GM23248 (cell line): ENCODE measurements around the gene DLG3. TPM values are rescaled to one million over a fixed set of nuclear protein-coding genes. Genes with fewer than 3 reads are reported as not detected.

Experiments
- DNase-seq: peaks from one replicate; pipeline ENCODE4 v3.0.0-alpha.2; 2015
- H2AFZ ChIP-seq: fragments of 200-600 bp; sonication (generic); 2 replicates; pipeline ENCODE4 v1.6.1; 2016; ENCODE audit warnings: antibody characterized with exemption
- H3F3A ChIP-seq: fragments of 200-600 bp; sonication (generic); 2 replicates; pipeline ENCODE4 v1.6.1; 2016; ENCODE audit warnings: mild to moderate bottlenecking, antibody characterized with exemption, mixed run types; ENCODE audit not compliant: insufficient read depth
- H3K27ac ChIP-seq: fragments of 200-600 bp; sonication (generic); 2 replicates; pipeline ENCODE4 v1.5.1; 2016; ENCODE audit warnings: mild to moderate bottlenecking
- H3K27me3 ChIP-seq: fragments of 200-600 bp; sonication (generic); replicated peaks from 2 replicates; pipeline ENCODE4 v1.6.1; 2016; ENCODE audit warnings: mild to moderate bottlenecking; ENCODE audit not compliant: insufficient read depth
- H3K36me3 ChIP-seq: fragments of 200-600 bp; sonication (generic); 2 replicates; pipeline ENCODE4 v1.6.1; 2016; ENCODE audit warnings: low read depth, mild to moderate bottlenecking
- H3K4me1 ChIP-seq: fragments of 200-600 bp; sonication (generic); 2 replicates; pipeline ENCODE4 v1.6.1; 2016; ENCODE audit warnings: mild to moderate bottlenecking; ENCODE audit not compliant: insufficient read depth
- H3K4me2 ChIP-seq: fragments of 200-600 bp; sonication (generic); one replicate; pipeline ENCODE4 v1.6.1; 2016; ENCODE audit warnings: mild to moderate bottlenecking; ENCODE audit not compliant: unreplicated experiment
- H3K4me3 ChIP-seq: fragments of 200-600 bp; sonication (generic); 2 replicates; pipeline ENCODE4 v1.5.1; 2016; ENCODE audit warnings: mild to moderate bottlenecking
- H3K79me2 ChIP-seq: fragments of 200-600 bp; sonication (generic); 2 replicates; pipeline ENCODE4 v1.6.1; 2016; ENCODE audit warnings: mild to moderate bottlenecking; ENCODE audit not compliant: insufficient read depth
- H3K9ac ChIP-seq: fragments of 200-600 bp; sonication (generic); 2 replicates; pipeline ENCODE4 v1.6.1; 2016; ENCODE audit warnings: mild to moderate bottlenecking
- H3K9me2 ChIP-seq: fragments of 200-600 bp; sonication (generic); 2 replicates; pipeline ENCODE4 v1.6.1; 2016; ENCODE audit warnings: mixed run types, mild to moderate bottlenecking, moderate library complexity; ENCODE audit not compliant: insufficient read depth
- H3K9me3 ChIP-seq: fragments of 200-600 bp; sonication (generic); one replicate; pipeline ENCODE4 v1.6.1; 2017; ENCODE audit warnings: low read depth
- H4K20me1 ChIP-seq: fragments of 200-600 bp; sonication (generic); 2 replicates; pipeline ENCODE4 v1.6.0; 2016; ENCODE audit not compliant: insufficient read depth
- EZH2 ChIP-seq: fragments of 200-600 bp; sonication (generic); IDR thresholded peaks from 2 replicates; pipeline ENCODE4 v1.6.1; 2018; ENCODE audit warnings: antibody characterized with exemption, mild to moderate bottlenecking; ENCODE audit not compliant: insufficient read depth, poor library complexity, severe bottlenecking
- EZH2phosphoT487 ChIP-seq: fragments of 200-600 bp; sonication (generic); IDR thresholded peaks from 2 replicates; pipeline ENCODE4 v1.6.1; 2018; ENCODE audit warnings: antibody characterized with exemption, moderate library complexity, mild to moderate bottlenecking, low read depth; ENCODE audit not compliant: insufficient read depth
- WGBS, 2 experiments: methylation state at CpG; one replicate each; pipeline ENCODE4 v1.1.6; 2015 to 2017; ENCODE audit warnings: low lambda C conversion rate in 2 of 2, low coverage in 1 of 2; ENCODE audit errors: missing lambda C conversion rate in 2 of 2; 5-methylcytosine and 5-hydroxymethylcytosine counted together
- in situ Hi-C: fragments of 300-500 bp; cut with MboI; formaldehyde crosslinking; loops from 2 replicates; pipeline ENCODE4 v1.15.0; 2020
- polyA plus RNA-seq: library from polyadenylated mRNA; unstranded; fragments of >200 nt; fragmentation: Nextera tagmentation; extraction: Ambion mirVana; gene quantifications from 2 replicates; pipeline ENCODE4 v1.2.1, GENCODE V29; 2016
- total RNA-seq: library from RNA; depleted of rRNA; stranded (reverse); fragments of >200 nt; shearing (Covaris generic); gene quantifications from 2 replicates; pipeline ENCODE4 v1.2.3, GENCODE V29; 2014

DLG3 gene
- total and polyA plus RNA-seq, 2 experiments from 2014 or later, result 1.7 to 1.9 TPM

DNA sequence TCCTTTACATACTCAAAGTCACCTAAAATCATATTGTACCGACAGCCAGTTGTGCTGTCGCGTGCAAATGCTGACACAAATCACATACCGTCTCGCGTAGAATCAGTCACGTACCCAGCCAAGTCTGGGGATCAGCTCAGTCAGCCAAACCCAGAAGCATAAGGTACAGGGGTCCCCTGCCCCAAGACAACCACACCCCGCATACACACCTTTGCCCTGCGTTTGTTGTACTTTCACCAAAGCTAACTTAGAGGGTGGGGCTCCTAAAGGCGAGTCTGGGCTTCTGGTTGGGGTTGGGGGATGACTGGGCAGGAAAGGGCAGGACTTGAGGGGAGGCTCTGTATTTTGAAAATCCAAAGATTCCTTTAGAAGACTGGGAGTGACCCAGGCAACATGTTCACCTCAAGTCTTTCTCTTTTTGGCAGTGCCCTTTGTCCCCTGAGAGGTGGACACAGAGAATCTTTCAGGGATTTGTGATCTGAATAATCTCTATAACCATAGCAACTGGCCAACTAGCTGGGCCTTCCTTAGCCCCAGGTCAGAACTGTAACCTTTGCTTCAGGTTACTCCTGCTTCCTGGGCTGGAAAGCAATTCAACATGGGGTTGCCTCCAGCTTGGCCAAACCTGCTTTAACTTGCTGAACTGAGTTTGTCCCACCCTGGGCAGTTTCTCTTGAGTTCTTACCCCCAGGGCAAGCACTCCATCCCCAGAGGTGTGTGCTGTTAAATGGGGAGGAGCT is 20.5 kb upstream of the DLG3 start:
- no peaks in the 10 kb centered on the region for H3F3A ChIP-seq
- in situ Hi-C loops, result no loop called here

DNA sequence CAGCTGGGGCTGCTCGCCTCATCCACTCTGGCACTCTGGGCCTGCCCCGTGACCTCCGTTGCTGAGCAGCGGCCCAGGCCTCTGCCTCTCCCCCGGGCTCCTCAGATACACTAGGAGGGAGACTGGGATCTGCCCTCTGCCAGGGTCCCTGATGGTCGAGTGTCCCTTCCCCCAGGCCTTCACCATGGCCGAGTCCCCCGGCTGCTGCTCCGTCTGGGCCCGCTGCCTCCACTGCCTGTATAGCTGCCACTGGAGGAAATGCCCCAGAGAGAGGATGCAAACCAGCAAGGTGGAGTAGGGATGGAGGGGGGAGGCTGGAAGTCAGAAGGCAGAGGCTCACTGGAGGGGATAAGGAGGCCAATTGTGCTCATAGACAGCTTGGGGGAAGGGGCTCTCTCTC is 19.8 kb upstream of the DLG3 start:
- no peak for DNase-seq
- Histone ChIP-seq H3F3A (no peaks in the 10 kb centered on the region), H3K9me3 (no peaks in the 10 kb centered on the region), H3K36me3 (no peaks in the 10 kb centered on the region), H3K9me2 (no peaks in the 10 kb centered on the region), H3K9ac (no peak overlapping the region), H2AFZ (no peak overlapping the region), H3K79me2 (no peaks in the 10 kb centered on the region), H3K4me3 (no peak overlapping the region), H3K4me1 (no peaks in the 10 kb centered on the region), H3K27ac (no peak overlapping the region), H3K27me3 (no peaks in the 10 kb centered on the region), H3K4me2 (no peak overlapping the region), H4K20me1 (no peaks in the 10 kb centered on the region)
- in situ Hi-C loops, result no loop called here
- no peak for TF ChIP-seq EZH2phosphoT487
- no peak for TF ChIP-seq EZH2
- 85 to 91% methylated on average over 7 to 8 of the region's 10 CpGs for WGBS, 2 experiments

More for the DNA sequence above, 20.5 kb upstream of the DLG3 start:
- no peak for TF ChIP-seq EZH2phosphoT487
- no peak for TF ChIP-seq EZH2
- Histone ChIP-seq H3K4me3 (no peak overlapping the region), H2AFZ (no peak overlapping the region), H3K79me2 (no peaks in the 10 kb centered on the region), H4K20me1 (no peaks in the 10 kb centered on the region), H3K27me3 (no peaks in the 10 kb centered on the region), H3K27ac (no peak overlapping the region), H3K9me3 (no peaks in the 10 kb centered on the region), H3K9ac (no peak overlapping the region), H3K36me3 (no peaks in the 10 kb centered on the region), H3K4me2 (no peak overlapping the region), H3K4me1 (no peaks in the 10 kb centered on the region), H3K9me2 (no peaks in the 10 kb centered on the region)
- DNase-seq, result no peak
- WGBS, 2 experiments, result 54 to 56% methylated on average over 7 to 10 of the region's 10 CpGs

DNA sequence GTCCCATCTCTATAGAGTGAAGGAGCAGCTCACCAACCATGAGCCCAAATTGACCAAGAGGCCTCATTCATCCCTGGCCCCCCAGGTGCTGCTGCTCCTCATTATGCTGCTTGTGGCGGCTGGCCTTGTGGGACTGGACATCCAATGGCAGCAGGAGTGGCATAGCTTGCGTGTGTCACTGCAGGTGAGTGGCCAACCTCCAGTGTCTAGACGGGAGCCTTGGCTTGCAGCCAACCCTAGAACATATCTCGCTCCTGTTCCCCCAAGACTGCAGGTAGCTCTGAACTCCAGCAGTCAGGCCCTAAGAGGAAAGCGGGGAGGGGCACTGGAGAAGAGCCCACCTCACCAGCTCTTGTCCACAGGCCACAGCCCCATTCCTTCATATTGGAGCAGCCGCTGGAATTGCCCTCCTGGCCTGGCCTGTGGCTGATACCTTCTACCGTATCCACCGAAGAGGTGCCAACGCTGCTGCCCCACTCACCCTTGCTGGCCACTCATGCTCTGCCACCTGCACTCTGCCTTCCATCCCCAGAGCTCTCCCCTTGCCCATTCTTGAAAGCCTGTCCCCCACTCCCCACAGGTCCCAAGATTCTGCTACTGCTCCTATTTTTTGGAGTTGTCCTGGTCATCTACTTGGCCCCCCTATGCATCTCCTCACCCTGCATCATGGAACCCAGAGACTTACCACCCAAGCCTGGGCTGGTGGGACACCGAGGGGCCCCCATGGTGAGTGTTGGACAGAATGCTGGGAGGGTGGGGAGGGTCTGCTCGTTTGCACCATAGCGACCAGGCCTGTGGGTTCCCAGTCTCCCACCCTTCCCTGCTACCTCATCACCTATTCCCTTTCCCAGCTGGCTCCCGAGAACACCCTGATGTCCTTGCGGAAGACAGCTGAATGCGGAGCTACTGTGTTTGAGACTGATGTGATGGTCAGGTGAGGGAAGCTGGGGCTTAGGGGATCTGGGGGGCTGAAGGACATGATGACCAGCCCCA is 18.1 kb upstream of the DLG3 start:
- no peaks in the 10 kb centered on the region for H3K27me3 ChIP-seq
- H3K9me3 ChIP-seq, result no peaks in the 10 kb centered on the region
- no peak overlapping the region for H2AFZ ChIP-seq
- no peak overlapping the region for H3K4me2 ChIP-seq
- H3K79me2 ChIP-seq, result no peaks in the 10 kb centered on the region
- no peak overlapping the region for H3K27ac ChIP-seq
- TF ChIP-seq EZH2phosphoT487 (no peak), EZH2 (no peak)
- H3F3A ChIP-seq, result no peaks in the 10 kb centered on the region
- 88 to 98% methylated on average over 6 to 13 of the region's 15 CpGs for WGBS, 2 experiments
- no peaks in the 10 kb centered on the region for H4K20me1 ChIP-seq
- no peak for DNase-seq
- no peak overlapping the region for H3K9ac ChIP-seq
- no peaks in the 10 kb centered on the region for H3K36me3 ChIP-seq
- H3K4me1 ChIP-seq, result no peaks in the 10 kb centered on the region
- H3K4me3 ChIP-seq, result no peak overlapping the region
- H3K9me2 ChIP-seq, result no peaks in the 10 kb centered on the region
- in situ Hi-C loops, result no loop called here

DNA sequence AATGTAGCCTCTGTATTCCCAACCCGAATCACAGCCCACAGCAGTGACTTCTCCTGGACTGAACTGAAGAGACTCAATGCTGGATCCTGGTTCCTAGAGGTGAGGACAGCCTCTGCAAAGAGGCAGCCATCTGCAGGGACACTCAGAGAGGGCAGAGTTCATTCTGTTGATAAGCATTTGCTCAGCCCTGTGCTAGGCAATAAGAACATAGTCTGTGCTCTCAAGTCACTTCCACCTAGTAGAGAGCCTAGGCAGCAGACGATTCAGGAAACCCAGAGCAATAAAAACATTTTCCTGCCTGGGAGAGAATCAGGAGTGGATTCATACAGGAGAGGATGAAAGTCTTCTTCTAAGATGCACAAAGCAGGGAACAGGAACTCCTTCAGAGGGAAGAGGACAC is 17.3 kb upstream of the DLG3 start:
- 15 to 54% methylated on average over 1 to 2 of the region's 2 CpGs for WGBS, 2 experiments
- no peak for TF ChIP-seq EZH2phosphoT487
- no peaks in the 10 kb centered on the region for H4K20me1 ChIP-seq
- H2AFZ ChIP-seq, result no peak overlapping the region
- no peaks in the 10 kb centered on the region for H3K4me1 ChIP-seq
- in situ Hi-C loops, result no loop called here
- H3K79me2 ChIP-seq, result no peaks in the 10 kb centered on the region
- no peaks in the 10 kb centered on the region for H3K9me3 ChIP-seq
- no peaks in the 10 kb centered on the region for H3K27me3 ChIP-seq
- no peaks in the 10 kb centered on the region for H3F3A ChIP-seq
- H3K9ac ChIP-seq, result no peak overlapping the region
- H3K4me3 ChIP-seq, result no peak overlapping the region
- H3K9me2 ChIP-seq, result no peaks in the 10 kb centered on the region
- H3K27ac ChIP-seq, result no peak overlapping the region
- H3K4me2 ChIP-seq, result no peak overlapping the region
- no peaks in the 10 kb centered on the region for H3K36me3 ChIP-seq
- no peak for DNase-seq
